NCI-H524 (cell line): ENCODE data around the gene NFIX.
"Not testable (repeated sequence)": the region's sequence is repeated elsewhere in the genome, so short reads cannot be mapped to it uniquely, and the experiment has no call there.

Source experiments
- DNase-seq, 2 experiments: peaks; one replicate each; lab custom pipeline; 2025; lab: John Stamatoyannopoulos, UW

The NFIX gene

GRCh38 chr19:12957389-12957952, 37.8 kb upstream of the NFIX start:
- not testable (repeated sequence) for DNase-seq

GRCh38 chr19:12959481-12959880, 35.8 kb upstream of the NFIX start:
- no peak for DNase-seq

- DNase-seq = peak; percentile 89 to 90
These were observed 30.1 kb upstream of the NFIX start for GRCh38 chr19:12965017-12965811.

GRCh38 chr19:12965812-12966135, 29.5 kb upstream of the NFIX start:
- no peak for DNase-seq

GRCh38 chr19:12967907-12968306, 27.4 kb upstream of the NFIX start:
- DNase-seq = no peak

- DNase-seq = peak; percentile 67
These were observed 25.8 kb upstream of the NFIX start, which contains the start of gene DAND5 for GRCh38 chr19:12969292-12969988. TSS of gene DAND5 (plus strand) at chr19:12969576. CDS start at chr19:12969661, 85 bp downstream.

- DNase-seq = no peak
These were observed 25.0 kb upstream of the NFIX start for GRCh38 chr19:12970070-12970820.

- no peak for DNase-seq
These were observed 22.0 kb upstream of the NFIX start for GRCh38 chr19:12973236-12973635.

- peak; percentile 96 to 97 for DNase-seq
These were observed 20.7 kb upstream of the NFIX start for GRCh38 chr19:12974301-12975220.

- DNase-seq = peak; percentile 95
These were observed 20.0 kb upstream of the NFIX start for GRCh38 chr19:12975221-12975741.

- peak in 1 of 2 experiments; percentile 37 for DNase-seq
These were observed 19.2 kb upstream of the NFIX start for GRCh38 chr19:12976109-12976508.

GRCh38 chr19:12979974-12980373, 15.3 kb upstream of the NFIX start:
- no peak for DNase-seq

- DNase-seq = no peak
These were observed 12.6 kb upstream of the NFIX start for GRCh38 chr19:12982648-12983047.

- DNase-seq = no peak
These were observed 12.2 kb upstream of the NFIX start for GRCh38 chr19:12983091-12983490.

- peak; percentile 56 to 85 for DNase-seq
These were observed 11.6 kb upstream of the NFIX start for GRCh38 chr19:12983542-12984142.

GRCh38 chr19:12984143-12984627, 11.1 kb upstream of the NFIX start:
- DNase-seq = no peak

GRCh38 chr19:12984683-12985048, 10.6 kb upstream of the NFIX start:
- DNase-seq = peak in 1 of 2 experiments; percentile 65

- peak in 1 of 2 experiments; percentile 60 for DNase-seq
These were observed 10.1 kb upstream of the NFIX start for GRCh38 chr19:12985049-12985776.

GRCh38 chr19:12986726-12987125, 8.5 kb upstream of the NFIX start:
- no peak for DNase-seq

- DNase-seq = no peak
These were observed 8.1 kb upstream of the NFIX start for GRCh38 chr19:12987190-12987589.
